Measurements from ENCODE around the gene CCNYL1.

DNA sequence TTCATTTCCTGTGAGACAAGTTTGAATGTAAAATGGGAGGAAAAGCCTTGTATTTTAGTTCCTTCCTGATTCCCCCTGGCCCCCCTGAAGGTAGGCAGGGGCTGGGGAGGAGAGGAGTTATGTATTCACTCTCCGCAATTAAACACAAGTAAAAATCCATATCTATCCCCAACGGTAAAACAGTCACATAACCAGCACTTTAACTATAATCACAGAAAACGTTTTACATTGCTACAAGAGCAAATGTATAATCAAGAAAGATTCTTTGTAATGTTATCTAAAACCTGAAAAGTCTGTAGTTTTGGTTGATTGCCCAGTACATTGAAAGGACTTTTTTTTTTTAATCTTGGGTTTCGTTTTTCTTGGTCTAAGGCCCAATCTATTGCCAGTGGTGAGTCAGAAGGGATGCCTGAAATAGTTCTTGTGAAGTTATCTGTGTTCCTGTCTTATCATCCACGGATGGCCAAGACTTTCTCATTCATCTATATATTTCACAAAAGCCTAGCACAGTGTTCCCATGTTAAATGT is 34.5 kb upstream of the CCNYL1 start:
- no peak for TF ChIP-seq CTCF (IDR thresholded peaks at IDR 0.05)
- no peak for TF ChIP-seq ZFX (IDR thresholded peaks at IDR 0.05; ENCODE audit: borderline replicate concordance)

Data from 22Rv1 (cell line).